ENCODE results near the gene BIRC3. TPM values are rescaled to one million over a fixed set of nuclear protein-coding genes. Genes with fewer than 3 reads are reported as not detected.

The BIRC3 gene
- total RNA-seq, 2 donors from 2014 or later = 5.3 to 13.2 TPM

GRCh38 chr11:102346456-102346747 is 29.1 kb downstream of the BIRC3 start:
- peak overlapping the region; percentile 95 to 100 (median 98) for H3K27ac ChIP-seq
- WGBS, 2 donors = 0 to 1% methylated on average over 5 of the region's 5 CpGs
- intact Hi-C loops (cut with DNase I) = no loop called here

DNA sequence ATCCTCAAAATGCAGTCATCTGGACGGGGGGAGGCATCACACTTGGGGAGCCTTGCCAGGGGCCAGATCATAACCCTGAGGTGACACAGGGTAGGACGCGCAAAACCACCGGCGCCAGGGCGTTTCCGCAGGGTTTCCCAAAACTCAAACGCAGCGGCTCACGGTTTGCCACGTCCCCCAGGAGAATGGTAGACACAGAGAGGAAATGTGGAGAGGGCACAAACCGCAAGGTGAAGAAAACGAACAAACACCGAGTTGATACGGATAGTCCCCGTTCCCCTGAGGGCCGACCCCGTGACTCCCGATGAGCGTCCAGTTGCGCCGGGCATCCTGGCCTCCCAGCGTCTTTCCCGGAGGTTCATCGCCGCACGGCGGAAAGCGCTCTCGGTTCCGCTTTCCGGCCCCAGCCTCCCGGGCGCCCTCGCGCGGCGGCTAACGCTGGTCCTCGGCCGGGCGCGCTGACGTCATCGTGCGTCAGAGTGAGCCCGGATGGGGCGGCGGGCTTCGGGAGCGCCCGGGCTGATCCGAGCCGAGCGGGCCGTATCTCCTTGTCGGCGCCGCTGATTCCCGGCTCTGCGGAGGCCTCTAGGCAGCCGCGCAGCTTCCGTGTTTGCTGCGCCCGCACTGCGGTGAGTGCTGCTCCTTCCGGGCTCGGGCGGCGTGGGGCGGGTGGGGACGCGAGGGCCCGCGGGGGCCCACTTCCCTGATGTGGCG is 29.6 kb downstream of the BIRC3 start, which contains the start of gene BIRC2:
BIRC2 (plus strand) TSS at position 467 of the 714 bp plus-strand sequence. CDS start 2,641 bp downstream, outside the sequence.
- H3K27me3 ChIP-seq = no peaks in the 10 kb centered on the region
- H3K4me1 ChIP-seq = peaks cover 28% of the 10 kb centered on the region
- intact Hi-C loops (cut with DNase I) = no loop called here
- peak within 1 kb of the TSS; percentile 95 to 100 (median 98) for H3K27ac ChIP-seq
- DNase-seq (peak; percentile 93 to 96 (median 94)), ATAC-seq (peak; percentile 95)
- TF ChIP-seq CTCF (IDR thresholded peaks at IDR 0.05) (peak; percentile 65 to 99 (median 91)), POLR2A (IDR thresholded peaks at IDR 0.05) (peak; percentile 89 to 94 (median 93))
- no peaks in the 10 kb centered on the region for H3K9me3 ChIP-seq
- 1 to 2% methylated on average over 24 to 42 of the region's 77 CpGs for WGBS, 2 donors
- peak within 1 kb of the TSS; percentile 65 to 86 for H3K4me3 ChIP-seq
- no peaks in the 10 kb centered on the region for H3K36me3 ChIP-seq (replicated peaks in 1 of 2; ENCODE audit: insufficient read depth in 1 of 2, low read depth in 2 of 2)

More at GRCh38 chr11:102346456-102346747, 29.1 kb downstream of the BIRC3 start:
- ATAC-seq (no peak), DNase-seq (no peak)
- TF ChIP-seq CTCF (IDR thresholded peaks at IDR 0.05) (no peak), POLR2A (IDR thresholded peaks at IDR 0.05) (no peak)
- H3K27me3 ChIP-seq = no peaks in the 10 kb centered on the region
- peak overlapping the region; percentile 65 to 86 for H3K4me3 ChIP-seq
- peaks cover 28% of the 10 kb centered on the region for H3K4me1 ChIP-seq
- H3K36me3 ChIP-seq (replicated peaks in 1 of 2; ENCODE audit: insufficient read depth in 1 of 2, low read depth in 2 of 2) = no peaks in the 10 kb centered on the region
- no peaks in the 10 kb centered on the region for H3K9me3 ChIP-seq

- Histone ChIP-seq H3K36me3 (replicated peaks in 1 of 2; ENCODE audit: insufficient read depth in 1 of 2, low read depth in 2 of 2) (no peaks in the 10 kb centered on the region), H3K9me3 (no peaks in the 10 kb centered on the region), H3K27ac (peak overlapping the region; percentile 95 to 100 (median 98)), H3K27me3 (no peaks in the 10 kb centered on the region), H3K4me1 (peaks cover 28% of the 10 kb centered on the region), H3K4me3 (peak overlapping the region; percentile 65 to 86)
- ATAC-seq = peak; percentile 47
- peak; percentile 40 to 64 (median 56) for DNase-seq
- WGBS, 2 donors = 0 to 2% methylated on average over 25 to 33 of the region's 33 CpGs
- TF ChIP-seq CTCF (IDR thresholded peaks at IDR 0.05) = peak in 2 of 7 experiments; percentile 15 to 18
- peak in 2 of 3 donors; percentile 78 to 82 for TF ChIP-seq POLR2A (IDR thresholded peaks at IDR 0.05)
- intact Hi-C loops (cut with DNase I) = no loop called here
Measured at GRCh38 chr11:102347462-102348370, 30.4 kb downstream of the BIRC3 start.

DNA sequence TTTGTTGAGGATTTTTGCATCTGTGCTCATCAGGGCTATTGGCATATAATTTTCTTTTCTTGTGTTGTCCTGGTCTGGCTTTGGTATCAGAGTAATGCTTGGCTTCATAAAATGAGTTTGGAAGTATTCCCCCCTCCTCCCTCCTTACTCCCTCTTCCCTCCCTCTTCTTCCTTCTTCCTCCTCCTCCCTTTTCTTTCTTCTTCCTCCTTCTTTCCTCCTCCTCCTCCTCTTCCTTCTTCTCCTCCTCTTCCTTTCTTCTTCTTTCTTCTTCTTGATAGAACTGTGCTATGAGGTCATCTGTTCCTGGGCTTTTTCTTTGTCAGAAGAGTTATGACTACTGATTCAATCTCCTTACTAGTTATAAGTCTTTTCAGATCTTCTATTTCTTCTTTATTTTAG is 39.8 kb downstream of the BIRC3 start:
- Histone ChIP-seq H3K27ac (no peak overlapping the region), H3K9me3 (no peaks in the 10 kb centered on the region), H3K27me3 (no peaks in the 10 kb centered on the region), H3K4me3 (no peak overlapping the region), H3K36me3 (replicated peaks in 1 of 2; ENCODE audit: insufficient read depth in 1 of 2, low read depth in 2 of 2) (peaks cover 10 to 14% of the 10 kb centered on the region in 2 donors), H3K4me1 (peaks cover 11% of the 10 kb centered on the region)
- ATAC-seq (no peak), DNase-seq (no peak)
- intact Hi-C loops (cut with DNase I) = no loop called here
- TF ChIP-seq POLR2A (IDR thresholded peaks at IDR 0.05) = no peak

DNA sequence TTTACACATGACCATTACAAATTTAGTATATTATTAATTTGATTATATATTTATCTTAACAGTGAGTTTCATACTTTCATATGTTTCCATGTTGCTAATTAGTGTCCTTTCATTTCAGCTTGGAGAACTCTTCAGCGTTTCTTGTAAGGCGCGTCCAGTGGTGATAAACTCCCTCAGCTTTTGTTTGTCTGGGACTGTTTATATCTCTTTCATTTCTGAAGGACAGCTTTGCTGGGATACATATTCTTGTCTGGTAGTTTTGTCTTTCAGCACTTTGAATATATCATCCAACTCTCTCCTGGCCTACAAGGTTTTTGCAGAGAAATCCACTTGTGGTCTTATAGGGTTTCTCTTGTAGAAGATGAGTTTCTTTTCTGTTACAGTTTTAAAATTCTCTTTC is 42.1 kb downstream of the BIRC3 start:
- intact Hi-C loops (cut with DNase I) = no loop called here
- WGBS, 2 donors = 64 to 70% methylated on average over 3 of the region's 3 CpGs
- Histone ChIP-seq H3K27me3 (no peaks in the 10 kb centered on the region), H3K27ac (no peak overlapping the region), H3K4me1 (peaks cover 11% of the 10 kb centered on the region), H3K36me3 (replicated peaks in 1 of 2; ENCODE audit: insufficient read depth in 1 of 2, low read depth in 2 of 2) (peaks cover 11 to 17% of the 10 kb centered on the region in 2 donors), H3K9me3 (no peaks in the 10 kb centered on the region), H3K4me3 (no peak overlapping the region)
- TF ChIP-seq POLR2A (IDR thresholded peaks at IDR 0.05) (no peak), CTCF (IDR thresholded peaks at IDR 0.05) (no peak)
- DNase-seq = no peak
- ATAC-seq = no peak
